IPS-NIHi7 (cell line): Measurements from ENCODE around the gene CMPK1.

ENCODE experiments used
- DNase-seq: peaks from one replicate; pipeline ENCODE4 v3.0.0; 2012; ENCODE audit warnings: mixed read lengths; ENCODE audit errors: extremely low spot score

Gene CMPK1

DNA sequence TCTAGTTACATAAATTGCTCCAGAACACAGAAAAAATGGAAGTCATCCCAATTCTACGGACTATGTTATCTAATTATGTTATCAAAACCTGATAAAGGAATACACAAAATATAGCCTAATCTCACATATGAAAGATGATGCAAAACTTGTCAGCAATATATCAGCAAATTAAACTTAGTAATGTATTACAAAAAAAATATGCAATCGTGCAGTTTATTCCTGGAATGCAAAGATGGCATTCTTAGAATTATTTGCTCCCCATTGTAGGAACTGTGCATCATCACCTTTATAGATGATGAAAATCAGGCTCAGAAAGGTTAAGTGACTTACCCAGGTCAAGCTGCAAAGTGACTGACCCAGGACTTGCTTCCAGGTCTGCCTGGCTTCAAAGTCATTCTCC, 90.3 kb downstream of the CMPK1 start:
- no peak for DNase-seq

DNA sequence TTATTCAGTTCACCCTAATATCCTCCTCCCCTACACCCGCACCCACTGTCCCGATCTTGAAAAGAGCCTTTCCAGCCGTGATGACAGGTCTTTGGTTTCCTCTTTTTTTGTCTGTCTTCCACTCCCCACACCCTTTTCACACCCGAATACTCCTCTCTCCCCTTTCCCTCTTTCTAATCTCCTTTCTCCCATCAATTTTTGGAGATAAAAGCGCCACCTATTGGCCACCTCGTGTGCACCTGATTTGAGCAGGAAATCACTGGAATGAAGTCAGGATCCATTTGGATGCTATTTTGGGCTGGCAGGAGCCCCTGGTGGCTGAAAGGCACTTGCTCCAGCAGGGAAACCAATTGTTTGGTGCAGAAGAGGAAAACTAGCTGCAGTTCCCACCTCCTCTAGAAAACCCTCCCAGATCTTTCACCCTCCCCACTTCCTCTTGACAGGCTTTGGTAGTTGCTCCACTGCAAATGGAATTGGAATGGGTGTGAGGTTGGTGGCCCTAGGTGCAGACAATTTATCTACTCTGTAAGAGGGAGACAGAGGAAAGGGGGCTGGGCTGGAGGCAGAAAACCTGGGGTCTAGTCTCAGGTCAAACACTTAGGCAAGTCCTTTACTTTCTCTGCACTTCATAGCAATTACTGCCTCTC, 90.9 kb downstream of the CMPK1 start:
- peak; percentile 80 for DNase-seq
